ENCODE data around the gene CACNA2D1. TPM values are rescaled to one million over a fixed set of nuclear protein-coding genes. Genes with fewer than 3 reads are reported as not detected.

CACNA2D1 gene
- total and polyA plus RNA-seq, 8 donors, result 1.8 to 72.7 (median 5.7) TPM

DNA sequence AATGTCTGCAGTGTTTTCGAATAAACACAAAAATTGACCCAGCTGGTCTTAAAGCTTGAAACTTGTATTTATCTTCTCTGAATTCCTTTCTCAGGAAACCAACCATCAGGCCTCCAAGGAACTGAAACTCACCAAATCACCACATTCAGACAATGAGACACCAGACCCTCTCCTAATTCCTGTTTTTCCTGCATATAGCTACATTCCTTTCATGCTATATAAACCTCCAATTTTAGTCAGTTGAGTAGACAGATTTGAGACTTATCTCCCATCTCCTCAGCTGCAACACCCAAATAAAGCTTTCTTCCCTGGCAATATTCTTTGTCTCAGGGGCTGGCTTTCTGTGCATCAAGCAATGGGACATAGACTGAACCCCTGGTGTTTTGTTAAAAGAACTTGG, 317.0 kb downstream of the CACNA2D1 start:
- Histone ChIP-seq H3K4me3 (no peak overlapping the region), H3K9me3 (peaks cover 0 to 10% (median 4%) of the 10 kb centered on the region in 4 donors), H3K27ac (no peak overlapping the region), H3K36me3 (no peaks in the 10 kb centered on the region), H3K4me1 (no peaks in the 10 kb centered on the region), H3K27me3 (no peaks in the 10 kb centered on the region)
- whole genome bisulfite sequencing, 5 donors, result 61 to 85% (median 78%) methylated on average over 1 of the region's 1 CpG
- DNase-seq, result no peak
- intact Hi-C loops (cut with DNase I; ENCODE audit: low total_unique reads), result no loop called here
- TF ChIP-seq, protein P1, sequence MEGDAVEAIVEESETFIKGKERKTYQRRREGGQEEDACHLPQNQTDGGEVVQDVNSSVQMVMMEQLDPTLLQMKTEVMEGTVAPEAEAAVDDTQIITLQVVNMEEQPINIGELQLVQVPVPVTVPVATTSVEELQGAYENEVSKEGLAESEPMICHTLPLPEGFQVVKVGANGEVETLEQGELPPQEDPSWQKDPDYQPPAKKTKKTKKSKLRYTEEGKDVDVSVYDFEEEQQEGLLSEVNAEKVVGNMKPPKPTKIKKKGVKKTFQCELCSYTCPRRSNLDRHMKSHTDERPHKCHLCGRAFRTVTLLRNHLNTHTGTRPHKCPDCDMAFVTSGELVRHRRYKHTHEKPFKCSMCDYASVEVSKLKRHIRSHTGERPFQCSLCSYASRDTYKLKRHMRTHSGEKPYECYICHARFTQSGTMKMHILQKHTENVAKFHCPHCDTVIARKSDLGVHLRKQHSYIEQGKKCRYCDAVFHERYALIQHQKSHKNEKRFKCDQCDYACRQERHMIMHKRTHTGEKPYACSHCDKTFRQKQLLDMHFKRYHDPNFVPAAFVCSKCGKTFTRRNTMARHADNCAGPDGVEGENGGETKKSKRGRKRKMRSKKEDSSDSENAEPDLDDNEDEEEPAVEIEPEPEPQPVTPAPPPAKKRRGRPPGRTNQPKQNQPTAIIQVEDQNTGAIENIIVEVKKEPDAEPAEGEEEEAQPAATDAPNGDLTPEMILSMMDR (IDR thresholded peaks at IDR 0.05), result no peak

DNA sequence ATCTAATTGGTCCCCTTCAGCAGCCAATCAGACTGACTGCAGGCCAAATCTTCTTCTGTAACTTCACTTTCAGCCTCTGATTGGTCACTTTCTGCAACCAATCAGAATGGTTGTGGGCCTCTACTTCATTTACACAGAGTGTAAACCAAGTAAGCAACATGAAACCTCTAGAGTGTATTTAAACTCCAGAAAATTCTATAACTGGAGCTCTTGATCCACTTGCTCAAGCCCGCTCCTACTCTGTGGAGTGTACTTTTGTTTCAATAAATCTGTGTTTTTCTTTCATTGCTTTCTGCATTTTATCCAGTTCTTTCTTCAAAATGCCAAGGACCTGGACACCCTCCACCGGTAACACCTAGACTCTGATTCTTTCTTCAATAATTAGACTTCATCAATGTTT, 319.1 kb downstream of the CACNA2D1 start:
- WGBS, 5 donors, result 68 to 98% (median 70%) methylated on average over 2 of the region's 2 CpGs
- Histone ChIP-seq H3K27ac (no peak overlapping the region), H3K36me3 (no peaks in the 10 kb centered on the region), H3K27me3 (no peaks in the 10 kb centered on the region), H3K4me1 (no peaks in the 10 kb centered on the region), H3K9me3 (peaks cover 0 to 10% (median 4%) of the 10 kb centered on the region in 4 donors), H3K4me3 (no peak overlapping the region)
- intact Hi-C loops (cut with DNase I; ENCODE audit: low total_unique reads), result no loop called here
- DNase-seq, result no peak
- no peak for TF ChIP-seq POLR2A (IDR thresholded peaks at IDR 0.05)
- TF ChIP-seq, protein P1 (IDR thresholded peaks at IDR 0.05), result no peak
- TF ChIP-seq POLR2AphosphoS5 (IDR thresholded peaks at IDR 0.05), result no peak
- no peak for TF ChIP-seq EP300 (IDR thresholded peaks at IDR 0.05)

DNA sequence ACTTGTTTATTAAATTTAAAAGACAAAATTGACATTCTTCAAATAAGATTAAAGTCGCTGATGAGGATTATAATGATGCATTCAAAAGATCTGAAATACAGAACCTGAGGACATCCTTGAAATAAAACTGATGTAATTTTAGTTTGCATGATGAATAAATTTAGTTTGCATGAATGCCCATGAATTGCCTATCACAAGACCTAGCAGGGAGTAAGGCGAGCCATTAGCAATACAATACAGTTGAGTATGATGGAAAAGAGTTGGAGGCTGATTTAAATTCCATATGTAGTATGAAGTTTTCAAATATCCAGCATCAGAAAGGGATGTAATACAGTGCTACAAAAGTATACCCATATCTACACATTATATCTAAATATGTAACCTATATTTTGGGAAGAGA, 321.3 kb downstream of the CACNA2D1 start:
- no peaks in the 10 kb centered on the region for H3K36me3 ChIP-seq
- no peaks in the 10 kb centered on the region for H3K4me1 ChIP-seq
- WGBS, 5 donors, result 88 to 93% (median 89%) methylated on average over 2 of the region's 2 CpGs
- H3K4me3 ChIP-seq, result no peak overlapping the region
- H3K27me3 ChIP-seq, result no peaks in the 10 kb centered on the region
- peaks cover 0 to 10% (median 4%) of the 10 kb centered on the region in 4 donors for H3K9me3 ChIP-seq
- no peak for DNase-seq
- intact Hi-C loops (cut with DNase I; ENCODE audit: low total_unique reads), result no loop called here
- H3K27ac ChIP-seq, result no peak overlapping the region
- TF ChIP-seq POLR2AphosphoS5 (IDR thresholded peaks at IDR 0.05) (no peak), EP300 (IDR thresholded peaks at IDR 0.05) (no peak), POLR2A (IDR thresholded peaks at IDR 0.05) (no peak)
- TF ChIP-seq, protein P1 (IDR thresholded peaks at IDR 0.05), result no peak

DNA sequence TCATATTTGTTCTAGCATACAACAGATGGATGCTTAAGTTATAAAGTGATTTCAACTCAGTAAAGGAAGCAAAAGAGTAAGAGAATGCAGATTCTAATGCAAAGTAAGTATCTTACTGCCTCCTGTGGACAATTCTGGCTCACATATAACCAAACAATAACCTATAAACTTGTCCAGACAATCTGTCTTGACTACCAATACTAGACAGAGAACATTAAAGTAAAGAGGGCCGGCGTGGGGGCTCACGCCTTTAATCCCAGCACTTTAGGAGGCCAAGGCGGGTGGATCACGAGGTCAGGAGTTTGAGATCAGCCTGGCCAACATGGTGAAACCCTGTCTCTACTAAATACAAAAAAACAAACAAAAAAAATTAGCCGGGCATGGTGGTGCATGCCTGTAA, 329.3 kb downstream of the CACNA2D1 start:
- intact Hi-C loops (cut with DNase I; ENCODE audit: low total_unique reads), result no loop called here
- no peak for DNase-seq
- 87 to 97% (median 93%) methylated on average over 6 of the region's 6 CpGs for WGBS, 5 donors
- Histone ChIP-seq H3K9me3 (no peaks in the 10 kb centered on the region), H3K4me1 (no peaks in the 10 kb centered on the region), H3K36me3 (no peaks in the 10 kb centered on the region), H3K27ac (no peak overlapping the region), H3K4me3 (no peak overlapping the region), H3K27me3 (no peaks in the 10 kb centered on the region)
- TF ChIP-seq, protein P1 (IDR thresholded peaks at IDR 0.05), result no peak
- no peak for TF ChIP-seq POLR2AphosphoS5 (IDR thresholded peaks at IDR 0.05)
- no peak for TF ChIP-seq EP300 (IDR thresholded peaks at IDR 0.05)
- TF ChIP-seq POLR2A (IDR thresholded peaks at IDR 0.05), result no peak
